GM18909 (cell line): Measurements from ENCODE around the gene DPH7.
A peak's percentile ranks its signal among the peaks of the same experiment; 100 is the strongest.
"Not testable (repeated sequence)": the region's sequence is repeated elsewhere in the genome, so short reads cannot be mapped to it uniquely, and the experiment has no call there.

Source experiments
- ATAC-seq: cut with Tn5 transposase; IDR thresholded peaks from one replicate; pipeline ENCODE4 v1.9.1; 2021; ENCODE audit warnings: mild to moderate bottlenecking; ENCODE audit not compliant: unreplicated experiment, poor library complexity

Gene DPH7

DNA sequence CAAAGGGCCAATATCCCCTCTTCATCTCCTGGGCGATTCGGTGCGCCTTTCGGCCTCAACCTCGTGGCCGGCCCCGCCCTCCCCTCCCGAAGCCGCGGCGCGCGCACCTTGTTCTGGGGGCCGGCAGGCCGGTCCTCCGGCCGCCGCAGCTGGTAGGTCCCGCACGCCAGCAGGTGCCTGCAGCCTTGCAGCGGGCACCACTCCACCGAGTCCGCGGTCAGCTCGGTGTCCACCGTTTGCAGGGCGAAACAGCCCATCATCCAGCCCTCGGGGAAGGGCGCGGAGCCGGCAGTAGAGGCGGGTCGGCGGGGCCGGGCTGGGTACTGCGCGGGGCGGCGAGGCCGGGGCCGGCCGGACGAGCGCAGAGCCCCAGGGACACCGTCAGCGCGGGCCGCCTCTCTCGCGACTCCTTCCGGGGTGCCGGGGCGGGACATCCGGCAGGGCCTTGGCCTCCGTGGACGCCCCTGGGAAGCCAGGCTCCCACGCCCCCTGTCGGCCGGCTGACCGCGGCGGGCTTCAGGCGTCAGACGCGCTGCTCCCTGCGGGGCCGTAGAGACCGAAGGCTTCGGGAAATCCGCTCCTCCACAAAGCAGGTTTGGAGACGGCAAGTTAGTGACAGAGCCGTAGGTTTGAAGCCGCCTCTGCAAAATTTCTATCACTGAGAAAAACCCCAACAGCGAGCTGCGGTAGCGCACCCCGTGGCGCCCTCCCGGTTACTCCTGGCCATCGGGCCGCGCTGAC is at the start of gene DPH7:
Gene DPH7 (minus strand): TSS at position 408 of the 741 bp plus-strand sequence. CDS start 148 bp downstream, at position 260.
- ATAC-seq, result peak; percentile 87

GRCh38 chr9:137627406-137627805 is 48.7 kb upstream of the DPH7 start:
- not testable (repeated sequence) for ATAC-seq

DNA sequence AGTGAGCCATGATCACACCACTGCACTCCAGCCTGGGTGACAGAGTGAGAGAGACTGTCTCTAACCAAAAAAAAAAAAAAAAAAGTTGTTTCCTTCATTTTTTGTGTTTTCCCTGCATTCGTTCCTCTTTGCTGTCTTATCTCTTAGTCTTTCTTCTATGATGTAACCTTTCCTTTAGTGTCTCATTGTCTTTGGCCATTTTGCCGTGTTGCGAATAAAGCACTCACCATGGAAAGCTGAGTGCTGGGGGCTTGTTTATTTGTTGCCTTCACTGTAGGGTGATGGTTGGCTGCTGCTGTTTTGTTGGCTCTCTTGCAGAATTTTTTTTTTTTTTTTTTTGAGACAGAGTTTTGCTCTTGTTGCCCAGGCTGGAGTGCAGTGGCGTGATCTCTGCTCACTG is 47.7 kb upstream of the DPH7 start:
- no peak for ATAC-seq

GRCh38 chr9:137622211-137622610 is 43.5 kb upstream of the DPH7 start:
- not testable (repeated sequence) for ATAC-seq

DNA sequence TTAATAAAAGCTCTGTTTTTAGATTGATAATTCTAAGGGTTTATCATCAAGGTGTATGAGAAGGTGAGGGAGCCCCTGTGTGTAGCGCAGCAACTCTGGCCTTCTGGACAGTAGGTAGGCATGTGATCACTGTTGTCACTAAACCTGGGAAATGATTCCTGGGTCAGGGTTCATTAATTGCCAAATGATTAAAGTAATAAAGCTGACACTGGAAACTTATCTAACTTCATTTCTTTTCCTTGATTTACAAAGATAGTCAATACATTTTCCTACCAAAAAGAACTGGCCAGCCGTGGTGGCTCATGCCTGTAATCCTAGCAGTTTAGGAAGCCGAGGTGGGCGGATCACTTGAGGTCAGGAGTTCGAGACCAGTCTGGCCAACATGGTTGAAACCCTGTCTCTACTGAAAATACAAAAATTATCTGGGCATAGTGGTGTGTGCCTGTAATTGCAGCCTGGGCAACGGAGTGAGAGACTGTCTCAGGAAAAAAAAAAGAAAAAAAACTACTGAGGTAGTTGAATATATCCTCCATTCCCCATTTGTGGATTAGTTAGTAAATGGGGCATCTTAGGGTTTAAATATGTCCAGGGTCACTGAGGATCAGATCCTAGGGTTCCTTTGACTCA is 42.5 kb upstream of the DPH7 start:
- ATAC-seq, result no peak

- ATAC-seq, result no peak
Observed at GRCh38 chr9:137620581-137620980, 41.9 kb upstream of the DPH7 start.

GRCh38 chr9:137620048-137620405 is 41.3 kb upstream of the DPH7 start:
- no peak for ATAC-seq

- ATAC-seq, result peak; percentile 23
Observed at GRCh38 chr9:137619240-137620047, 40.7 kb upstream of the DPH7 start.

GRCh38 chr9:137618105-137619067 is 39.7 kb upstream of the DPH7 start, which contains the start of gene EHMT1:
Gene EHMT1 (plus strand): TSS chr9:137619005. CDS start chr9:137619029, 24 bp downstream.
- ATAC-seq, result peak; percentile 73

- no peak for ATAC-seq
Observed at GRCh38 chr9:137615387-137615871, 36.7 kb upstream of the DPH7 start.

GRCh38 chr9:137614631-137615386 is 36.1 kb upstream of the DPH7 start:
- no peak for ATAC-seq

DNA sequence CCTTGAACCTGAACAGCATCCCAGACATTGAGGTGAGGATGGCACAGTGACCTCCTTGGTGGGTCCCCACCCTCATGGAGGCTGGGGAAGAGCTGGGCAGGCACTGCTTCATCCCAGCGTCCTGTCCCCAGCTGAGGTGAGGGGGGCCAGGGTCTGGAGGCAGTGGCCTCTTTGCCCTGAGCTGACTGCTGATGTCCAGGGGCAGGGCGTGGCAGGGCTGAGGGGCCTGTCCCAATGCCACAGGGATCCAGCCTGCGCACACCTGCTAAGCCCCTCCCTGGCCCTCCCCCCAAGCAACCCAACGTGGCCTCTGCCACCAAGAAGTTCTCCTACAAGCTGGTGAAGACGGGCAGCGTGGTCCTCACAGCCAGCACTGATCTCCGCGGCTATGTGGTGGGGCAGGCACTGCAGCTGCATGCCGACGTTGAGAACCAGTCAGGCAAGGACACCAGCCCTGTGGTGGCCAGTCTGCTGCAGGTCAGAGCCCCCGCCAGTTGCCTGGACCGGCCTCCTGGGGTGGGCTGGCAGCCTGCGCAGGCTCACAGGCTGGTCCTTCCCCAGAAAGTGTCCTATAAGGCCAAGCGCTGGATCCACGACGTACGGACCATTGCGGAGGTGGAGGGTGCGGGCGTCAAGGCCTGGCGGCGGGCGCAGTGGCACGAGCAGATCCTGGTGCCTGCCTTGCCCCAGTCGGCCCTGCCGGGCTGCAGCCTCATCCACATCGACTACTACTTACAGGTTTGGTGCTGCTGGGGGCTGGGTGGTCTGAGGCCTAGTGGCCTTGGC is 35.2 kb upstream of the DPH7 start:
- no peak for ATAC-seq

DNA sequence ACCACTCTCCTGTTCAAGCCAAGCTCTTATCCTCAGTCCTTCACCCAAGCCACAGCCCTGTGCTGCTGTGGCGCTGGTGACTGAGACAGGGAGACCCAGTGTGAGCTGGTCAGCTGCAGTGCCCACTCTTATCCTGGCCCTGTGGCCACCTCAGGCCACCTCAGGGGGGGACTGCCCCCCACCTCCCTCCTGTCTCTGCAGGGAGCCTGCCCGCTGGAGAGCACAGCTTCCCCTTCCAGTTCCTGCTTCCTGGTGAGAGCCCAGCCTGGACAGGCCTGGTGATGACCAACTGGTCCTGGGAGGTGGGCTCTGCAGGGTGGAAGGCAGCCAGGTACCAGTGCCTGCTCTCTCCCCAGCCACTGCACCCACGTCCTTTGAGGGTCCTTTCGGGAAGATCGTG is 34.5 kb upstream of the DPH7 start:
- ATAC-seq, result no peak

DNA sequence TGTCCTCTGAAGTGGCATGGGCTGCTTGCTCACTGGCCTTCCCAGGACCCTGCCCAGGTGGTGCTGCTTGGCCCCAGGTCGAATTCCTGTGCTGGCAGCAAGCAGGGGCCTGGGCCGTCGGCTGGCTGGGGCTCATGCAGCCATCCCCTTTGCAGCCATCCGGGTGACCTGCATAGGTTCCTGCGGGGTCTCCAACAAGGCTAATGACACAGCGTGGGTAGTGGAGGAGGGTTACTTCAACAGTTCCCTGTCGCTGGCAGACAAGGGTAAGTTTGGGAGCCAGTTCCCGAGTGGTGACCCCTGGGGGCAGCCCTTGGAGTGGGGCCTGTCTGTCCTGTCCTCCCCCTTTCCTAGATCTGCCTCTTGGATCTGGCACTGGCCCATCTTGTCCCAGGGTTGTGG is 34.0 kb upstream of the DPH7 start:
- ATAC-seq, result no peak

DNA sequence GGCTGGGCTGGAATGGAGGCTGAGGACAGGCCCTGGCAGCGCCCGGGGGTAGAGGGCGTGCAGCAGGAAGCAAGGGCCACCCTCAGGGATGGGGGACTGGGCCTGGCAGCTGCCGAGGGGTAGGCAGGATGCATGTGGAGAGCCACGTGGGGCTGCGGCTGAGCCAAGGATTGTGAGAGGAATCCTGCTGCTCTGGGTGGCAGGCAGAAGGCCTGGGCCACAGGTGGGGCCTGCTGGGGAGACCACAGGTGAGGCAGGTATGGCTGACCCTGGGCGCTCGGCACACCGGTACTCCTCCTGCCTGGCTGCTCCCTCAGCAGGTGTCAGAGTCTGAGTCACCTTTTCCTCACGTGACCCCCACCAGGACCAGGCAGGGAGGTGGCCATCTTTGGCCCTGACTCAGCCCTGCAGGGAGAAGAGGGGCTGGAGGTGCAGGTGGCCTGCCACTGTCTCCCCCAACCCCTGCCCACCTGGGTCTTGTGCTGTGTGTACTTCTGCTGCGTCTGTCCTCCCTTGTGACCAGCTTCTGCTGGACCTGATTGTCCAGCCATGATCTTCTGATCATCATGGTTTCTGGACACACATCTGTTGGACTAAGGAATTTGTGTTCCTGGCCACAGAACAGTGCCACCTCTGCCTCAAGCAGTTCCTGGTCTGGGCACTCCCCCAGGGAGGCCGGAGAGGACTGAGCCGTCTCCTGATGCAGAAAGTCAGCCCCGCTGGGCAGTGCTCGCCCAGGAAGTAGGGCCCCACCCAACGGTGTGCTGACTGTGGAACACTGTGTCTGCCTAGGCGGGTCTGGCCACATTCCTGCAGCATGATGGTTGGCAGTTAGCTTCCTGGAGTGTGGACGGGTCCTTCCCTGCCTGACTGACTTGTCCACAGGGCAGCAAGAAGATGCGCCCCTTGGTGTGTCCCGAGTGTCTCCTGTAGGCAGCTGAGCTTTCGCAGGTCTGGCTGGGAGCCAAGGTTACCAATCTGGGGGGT is 33.2 kb upstream of the DPH7 start:
- ATAC-seq, result no peak

GRCh38 chr9:137610944-137611343 is 32.2 kb upstream of the DPH7 start:
- ATAC-seq, result no peak

DNA sequence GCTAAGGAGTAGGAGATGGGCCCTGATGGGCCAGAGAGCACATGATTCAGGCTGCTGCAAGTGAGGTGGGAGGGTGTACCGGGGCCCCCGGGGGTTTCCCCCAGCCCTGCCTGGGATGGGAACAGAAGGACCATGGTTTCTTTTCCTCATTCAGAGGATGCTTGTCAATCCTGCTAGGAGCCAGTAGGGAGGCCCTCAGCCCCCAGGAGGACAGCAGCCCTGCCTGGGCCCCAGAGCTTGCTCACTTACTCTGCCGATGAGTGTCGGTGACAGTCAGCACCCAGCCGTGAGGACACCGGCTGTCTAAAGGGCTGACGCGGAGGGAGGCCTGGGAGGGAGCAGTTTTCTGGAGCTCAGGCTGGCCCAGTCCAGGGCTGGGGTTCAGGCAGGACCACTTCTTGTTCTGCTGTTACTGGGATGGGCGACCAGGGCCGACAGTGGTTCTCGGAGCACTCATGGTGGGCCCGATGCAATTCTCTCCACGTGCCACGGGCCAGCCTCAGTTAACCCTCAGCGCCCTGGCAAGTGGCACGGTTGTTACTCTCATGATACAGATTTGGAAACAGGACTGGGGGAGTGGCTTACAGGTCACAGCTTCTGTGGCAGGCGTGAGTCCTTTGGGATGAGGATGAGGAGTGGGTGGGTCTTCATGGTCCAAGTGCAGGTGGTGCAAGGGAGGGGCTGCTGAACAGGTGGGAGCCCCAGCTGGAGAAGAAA is 28.6 kb upstream of the DPH7 start:
- no peak for ATAC-seq
